ENCODE measurements around the gene GARNL3.

- TF ChIP-seq CTCF (conservative IDR thresholded peaks at IDR 0.05; ENCODE audit: low read length) (no peak), EZH2phosphoT487 (IDR thresholded peaks at IDR 0.05; ENCODE audit: borderline replicate concordance, low read depth, low read length) (no peak)
Measured at GRCh38 chr9:127345566-127345965, 81.0 kb downstream of the GARNL3 start.

All from OCI-LY7 (cell line).